ENCODE results near the gene CRYBA2. TPM values are rescaled to one million over a fixed set of nuclear protein-coding genes. Genes with fewer than 3 reads are reported as not detected.

Gene CRYBA2
- total RNA-seq, 1 donor from 2014 or later: not detected

GRCh38 chr2:219001577-219002394 lies 8.6 kb upstream of the CRYBA2 start:
- intact Hi-C loops (cut with DNase I): no loop called here
- ATAC-seq (ENCODE audit: poor library complexity) (peak; percentile 41), DNase-seq (no peak)

DNA sequence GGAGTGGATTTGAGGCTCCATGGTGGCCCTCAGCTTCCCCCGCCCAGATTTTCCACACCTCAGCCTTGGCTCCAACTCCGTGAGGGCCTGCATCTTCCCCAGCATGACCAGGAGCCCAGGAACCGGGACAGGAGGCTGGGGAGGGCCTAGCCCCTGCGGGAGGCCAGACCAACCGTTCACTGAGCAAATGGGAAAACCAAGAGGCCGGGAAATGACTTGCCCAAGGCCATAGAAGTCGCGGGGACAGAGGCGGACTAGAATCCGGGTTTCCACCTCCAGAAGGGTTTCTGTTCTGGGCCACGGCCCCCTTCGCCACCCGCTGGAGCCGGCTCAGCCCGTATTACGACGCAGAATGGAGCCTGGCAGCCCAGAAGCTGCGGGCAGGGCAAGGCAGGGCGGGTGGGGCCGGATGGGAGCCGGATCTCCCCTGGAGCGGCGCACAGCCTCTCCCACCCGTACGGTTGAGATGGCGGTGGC lies 7.9 kb upstream of the CRYBA2 start:
- intact Hi-C loops (cut with DNase I): no loop called here
- no peak for DNase-seq
- ATAC-seq (ENCODE audit: poor library complexity): no peak

DNA sequence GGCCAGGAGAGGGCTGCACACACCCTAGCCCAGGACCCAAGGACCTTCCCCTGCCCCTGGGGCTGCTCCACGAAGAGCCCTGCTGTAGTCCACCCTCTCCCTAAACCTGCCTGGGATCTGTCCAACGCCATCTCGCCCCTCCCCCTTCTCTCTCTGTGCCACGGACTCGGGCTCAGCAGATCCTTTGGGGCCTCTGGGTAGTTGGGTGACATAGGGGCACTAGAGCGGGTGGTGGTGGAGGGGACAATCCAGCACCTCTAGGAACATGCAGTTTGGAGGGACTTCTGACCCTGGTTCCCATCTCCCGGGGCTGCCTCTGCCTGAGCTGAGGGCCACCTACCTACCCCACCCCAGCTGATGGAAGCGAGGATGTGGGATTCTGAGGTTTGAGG lies 7.3 kb upstream of the CRYBA2 start:
- no peak for ATAC-seq (ENCODE audit: poor library complexity)
- DNase-seq: no peak
- intact Hi-C loops (cut with DNase I): no loop called here

GRCh38 chr2:218999881-219000568 lies 6.8 kb upstream of the CRYBA2 start:
- ATAC-seq (ENCODE audit: poor library complexity) (no peak), DNase-seq (no peak)
- intact Hi-C loops (cut with DNase I): no loop called here

GRCh38 chr2:218999021-218999880 lies 6.0 kb upstream of the CRYBA2 start:
- intact Hi-C loops (cut with DNase I): no loop called here
- no peak for DNase-seq
- ATAC-seq (ENCODE audit: poor library complexity): no peak

DNA sequence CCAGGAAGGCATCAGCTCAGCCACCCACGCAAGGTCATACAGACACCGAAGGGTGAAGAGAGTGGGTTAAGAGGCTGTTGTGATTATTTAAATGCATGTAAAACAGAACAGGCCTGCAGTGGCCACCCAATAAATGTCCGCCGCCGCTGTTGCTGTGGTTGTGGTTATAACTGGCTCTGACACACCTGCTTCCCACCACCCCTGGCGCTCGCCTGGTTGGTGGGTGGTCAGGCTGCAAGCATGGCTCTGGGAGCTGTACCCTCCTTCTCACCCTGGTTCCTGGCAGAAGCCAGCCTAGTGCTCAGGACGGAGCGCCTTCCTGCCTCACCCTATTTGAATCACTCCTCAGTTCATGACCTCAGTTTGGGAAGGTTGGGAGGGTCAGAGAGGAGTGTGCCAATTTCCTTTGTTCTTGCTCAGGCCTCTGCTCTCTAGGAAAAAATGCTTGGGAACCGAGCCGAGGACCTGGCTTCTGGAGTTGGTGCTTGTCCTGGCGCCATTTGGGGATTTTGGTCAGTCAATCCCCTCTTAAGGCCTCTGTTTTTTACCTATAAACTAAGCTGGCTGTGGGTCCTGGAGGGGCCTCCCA lies 5.3 kb upstream of the CRYBA2 start:
- no peak for ATAC-seq (ENCODE audit: poor library complexity)

GRCh38 chr2:218997731-218998130 lies 4.5 kb upstream of the CRYBA2 start:
- DNase-seq (no peak), ATAC-seq (ENCODE audit: poor library complexity) (no peak)
- intact Hi-C loops (cut with DNase I): no loop called here

More for the DNA sequence above, 5.3 kb upstream of the CRYBA2 start:
- DNase-seq: no peak
- intact Hi-C loops (cut with DNase I): no loop called here

GRCh38 chr2:218996937-218997336 lies 3.7 kb upstream of the CRYBA2 start:
- intact Hi-C loops (cut with DNase I): no loop called here

DNA sequence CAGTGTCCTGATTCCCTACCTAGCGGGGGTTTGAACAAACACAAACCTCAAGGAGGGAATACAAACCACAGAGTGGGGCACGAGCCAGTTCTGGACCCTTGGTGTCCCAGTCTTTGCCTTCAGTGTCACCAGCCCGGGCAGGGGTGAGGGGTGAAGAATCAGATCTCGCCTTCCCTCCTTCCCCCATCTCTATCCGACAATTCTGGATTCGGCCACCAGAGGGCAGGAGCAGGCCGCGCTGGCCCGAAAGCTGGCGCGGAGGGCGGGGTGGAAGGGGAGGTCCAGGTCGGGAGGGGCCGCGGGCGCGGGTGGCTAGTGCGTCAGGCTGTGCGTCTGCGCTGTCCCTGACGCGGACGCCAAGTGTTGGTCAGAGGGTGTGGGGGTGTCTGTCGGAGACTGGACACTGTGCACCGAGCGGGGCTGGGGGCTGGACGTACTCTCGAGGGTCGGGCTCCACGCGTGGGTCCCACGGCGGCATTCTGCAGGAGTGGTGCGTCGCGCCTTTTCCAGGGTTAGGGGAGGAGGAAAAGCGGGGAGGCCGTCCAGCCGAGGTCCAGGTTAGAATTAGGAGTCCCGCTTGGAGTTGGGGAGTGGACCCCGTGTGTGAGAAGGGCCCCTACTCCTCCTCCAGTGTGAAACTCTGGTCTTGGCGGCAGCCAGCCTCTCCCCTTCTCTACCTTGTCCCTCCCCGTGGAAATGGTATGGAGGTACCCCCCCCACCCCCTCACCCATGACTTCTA lies 2.9 kb upstream of the CRYBA2 start:
- intact Hi-C loops (cut with DNase I): no loop called here
- peak; percentile 87 for DNase-seq
- ATAC-seq (ENCODE audit: poor library complexity): peak; percentile 93

More at GRCh38 chr2:218996937-218997336, 3.7 kb upstream of the CRYBA2 start:
- DNase-seq (no peak), ATAC-seq (ENCODE audit: poor library complexity) (no peak)

GRCh38 chr2:218995561-218995960 lies 2.3 kb upstream of the CRYBA2 start:
- intact Hi-C loops (cut with DNase I): no loop called here
- no peak for DNase-seq
- ATAC-seq (ENCODE audit: poor library complexity): no peak

GRCh38 chr2:218992703-218993344 lies 398 bp downstream of the CRYBA2 start:
- intact Hi-C loops (cut with DNase I): no loop called here
- DNase-seq: no peak
- no peak for ATAC-seq (ENCODE audit: poor library complexity)

GRCh38 chr2:218992196-218992595 lies 1.0 kb downstream of the CRYBA2 start:
- no peak for DNase-seq
- intact Hi-C loops (cut with DNase I): no loop called here

GRCh38 chr2:218991674-218992168 lies 1.5 kb downstream of the CRYBA2 start:
- intact Hi-C loops (cut with DNase I): no loop called here
- no peak for DNase-seq
- no peak for ATAC-seq (ENCODE audit: poor library complexity)

More at GRCh38 chr2:218992196-218992595, 1.0 kb downstream of the CRYBA2 start:
- no peak for ATAC-seq (ENCODE audit: poor library complexity)

GRCh38 chr2:218990612-218991011 lies 2.6 kb downstream of the CRYBA2 start:
- no peak for ATAC-seq (ENCODE audit: poor library complexity)
- intact Hi-C loops (cut with DNase I): no loop called here

DNA sequence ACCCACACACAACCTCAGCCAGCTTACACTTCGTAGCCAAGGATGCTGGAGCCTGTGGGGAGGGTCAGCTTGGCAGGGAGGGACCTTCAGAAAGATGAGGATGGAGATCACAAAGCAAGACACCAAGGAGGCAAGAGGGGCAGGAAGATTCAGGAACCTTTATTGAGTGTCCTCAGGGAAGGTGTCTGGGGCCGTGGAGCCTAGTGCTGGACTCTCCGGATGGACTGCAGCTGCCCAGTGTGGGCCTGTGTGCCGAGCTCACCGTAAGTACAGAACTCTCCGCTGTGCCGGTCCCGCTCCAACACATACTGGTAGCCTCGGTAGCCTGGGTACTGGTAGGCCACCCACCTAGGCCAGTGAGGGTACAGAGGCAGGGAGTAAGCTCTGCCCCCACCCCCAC lies 3.2 kb downstream of the CRYBA2 start:
- intact Hi-C loops (cut with DNase I): no loop called here
- ATAC-seq (ENCODE audit: poor library complexity) (no peak), DNase-seq (no peak)

More at GRCh38 chr2:218990612-218991011, 2.6 kb downstream of the CRYBA2 start:
- DNase-seq: no peak

- no peak for ATAC-seq (ENCODE audit: poor library complexity)
- intact Hi-C loops (cut with DNase I): no loop called here
- DNase-seq: no peak
Observed at GRCh38 chr2:218988650-218989049, 4.6 kb downstream of the CRYBA2 start.

DNA sequence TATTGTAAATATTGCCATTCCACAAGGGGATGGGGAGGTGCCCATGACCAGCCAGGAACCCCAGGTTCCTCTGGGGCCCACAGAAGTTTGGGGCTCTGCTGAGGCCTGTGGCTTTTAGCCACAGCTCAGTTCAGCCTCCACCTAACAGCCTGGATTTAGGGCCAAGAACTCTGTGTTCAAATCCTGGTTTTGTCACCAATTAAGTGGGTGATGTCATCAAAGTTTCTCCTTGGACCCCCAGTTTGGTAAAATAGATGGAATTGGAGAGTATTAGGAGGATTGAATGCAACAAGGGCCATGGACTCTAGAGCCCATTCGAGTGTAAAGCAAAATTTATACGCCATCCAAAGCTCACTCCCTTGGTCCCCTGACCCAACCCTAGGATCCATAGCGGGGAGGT lies 5.1 kb downstream of the CRYBA2 start:
- ATAC-seq (ENCODE audit: poor library complexity) (no peak), DNase-seq (no peak)
- intact Hi-C loops (cut with DNase I): no loop called here
